ENCODE results near the gene POU6F1. TPM values are rescaled to one million over a fixed set of nuclear protein-coding genes. Genes with fewer than 3 reads are reported as not detected.

Gene POU6F1
- total and polyA plus RNA-seq, 10 of the 15 experiments (the other 5 are each of a cell fraction or from before 2014, with no cell fraction given): 0.26 to 4.2 (median 1.2) TPM

DNA sequence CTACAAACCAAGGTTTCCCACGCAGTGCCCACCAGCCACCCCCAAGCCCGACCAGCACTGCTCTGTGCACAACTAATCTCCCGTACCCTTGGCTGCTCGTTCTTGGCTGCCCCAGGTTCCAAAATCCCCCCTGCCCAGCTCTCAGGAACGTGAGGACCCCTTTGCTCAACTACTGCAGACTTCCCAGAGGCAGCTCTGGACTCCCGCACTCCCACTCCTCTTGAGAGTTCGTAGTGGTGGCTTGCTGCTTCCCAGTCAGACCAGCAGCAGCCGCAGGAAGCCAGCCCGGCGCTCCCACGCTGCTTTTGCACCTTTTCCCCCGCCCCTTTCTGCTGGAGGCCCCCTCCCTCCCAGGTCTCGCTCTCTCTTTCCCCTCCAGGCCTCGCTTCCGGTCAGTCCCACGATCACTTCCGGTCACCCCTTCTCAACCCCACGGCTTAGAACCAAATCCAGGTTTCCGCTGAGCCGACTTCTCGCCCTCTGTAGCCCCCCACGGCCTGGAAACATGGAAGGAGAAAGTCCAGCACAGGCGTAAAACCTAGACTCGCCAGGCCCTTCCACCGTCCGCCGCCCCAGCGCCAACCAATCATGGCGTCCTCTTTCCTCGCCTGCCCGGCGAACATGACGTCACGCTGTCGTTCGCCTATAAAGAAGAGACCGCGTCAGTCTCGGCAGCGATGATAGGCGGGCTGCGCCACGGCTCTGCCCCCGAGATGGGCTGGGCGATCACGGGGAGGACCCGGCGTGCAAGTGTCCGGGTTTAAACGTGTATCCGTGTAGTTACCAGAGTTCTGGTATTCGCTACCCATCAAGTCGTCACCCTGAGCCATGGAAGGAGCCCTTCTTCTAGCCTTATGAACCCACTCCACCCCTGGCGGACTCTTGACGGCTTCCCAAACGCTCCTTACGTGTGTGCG, 45.1 kb downstream of the POU6F1 start, which contains the start of gene TFCP2 (continued):
- TF ChIP-seq, protein P1, sequence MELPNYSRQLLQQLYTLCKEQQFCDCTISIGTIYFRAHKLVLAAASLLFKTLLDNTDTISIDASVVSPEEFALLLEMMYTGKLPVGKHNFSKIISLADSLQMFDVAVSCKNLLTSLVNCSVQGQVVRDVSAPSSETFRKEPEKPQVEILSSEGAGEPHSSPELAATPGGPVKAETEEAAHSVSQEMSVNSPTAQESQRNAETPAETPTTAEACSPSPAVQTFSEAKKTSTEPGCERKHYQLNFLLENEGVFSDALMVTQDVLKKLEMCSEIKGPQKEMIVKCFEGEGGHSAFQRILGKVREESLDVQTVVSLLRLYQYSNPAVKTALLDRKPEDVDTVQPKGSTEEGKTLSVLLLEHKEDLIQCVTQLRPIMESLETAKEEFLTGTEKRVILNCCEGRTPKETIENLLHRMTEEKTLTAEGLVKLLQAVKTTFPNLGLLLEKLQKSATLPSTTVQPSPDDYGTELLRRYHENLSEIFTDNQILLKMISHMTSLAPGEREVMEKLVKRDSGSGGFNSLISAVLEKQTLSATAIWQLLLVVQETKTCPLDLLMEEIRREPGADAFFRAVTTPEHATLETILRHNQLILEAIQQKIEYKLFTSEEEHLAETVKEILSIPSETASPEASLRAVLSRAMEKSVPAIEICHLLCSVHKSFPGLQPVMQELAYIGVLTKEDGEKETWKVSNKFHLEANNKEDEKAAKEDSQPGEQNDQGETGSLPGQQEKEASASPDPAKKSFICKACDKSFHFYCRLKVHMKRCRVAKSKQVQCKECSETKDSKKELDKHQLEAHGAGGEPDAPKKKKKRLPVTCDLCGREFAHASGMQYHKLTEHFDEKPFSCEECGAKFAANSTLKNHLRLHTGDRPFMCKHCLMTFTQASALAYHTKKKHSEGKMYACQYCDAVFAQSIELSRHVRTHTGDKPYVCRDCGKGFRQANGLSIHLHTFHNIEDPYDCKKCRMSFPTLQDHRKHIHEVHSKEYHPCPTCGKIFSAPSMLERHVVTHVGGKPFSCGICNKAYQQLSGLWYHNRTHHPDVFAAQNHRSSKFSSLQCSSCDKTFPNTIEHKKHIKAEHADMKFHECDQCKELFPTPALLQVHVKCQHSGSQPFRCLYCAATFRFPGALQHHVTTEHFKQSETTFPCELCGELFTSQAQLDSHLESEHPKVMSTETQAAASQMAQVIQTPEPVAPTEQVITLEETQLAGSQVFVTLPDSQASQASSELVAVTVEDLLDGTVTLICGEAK (IDR thresholded peaks at IDR 0.05; ENCODE audit: borderline replicate concordance): peak; percentile 96
- no peak for TF ChIP-seq SUZ12 (IDR thresholded peaks at IDR 0.05; ENCODE audit: unreplicated experiment)
- peak; percentile 58 for TF ChIP-seq MTA2 (IDR thresholded peaks at IDR 0.05; ENCODE audit: low read depth)
- peak; percentile 100 for TF ChIP-seq NBN (IDR thresholded peaks at IDR 0.05)
- TF ChIP-seq ETV6 (conservative IDR thresholded peaks at IDR 0.05 in 1 of 2, IDR thresholded peaks at IDR 0.05 in 1 of 2; ENCODE audit: borderline replicate concordance in 1 of 2, low read depth in 1 of 2): peak in 1 of 2 experiments; percentile 33; a peak in 1 of 4 replicates
- TF ChIP-seq IRF4 (IDR thresholded peaks at IDR 0.05; ENCODE audit: low read depth, low read length): peak; percentile 66; the same call in 1 of the 2 replicates
- peak; percentile 94 for TF ChIP-seq GABPA (IDR thresholded peaks at IDR 0.05; ENCODE audit: low read depth)
- TF ChIP-seq, protein P2, sequence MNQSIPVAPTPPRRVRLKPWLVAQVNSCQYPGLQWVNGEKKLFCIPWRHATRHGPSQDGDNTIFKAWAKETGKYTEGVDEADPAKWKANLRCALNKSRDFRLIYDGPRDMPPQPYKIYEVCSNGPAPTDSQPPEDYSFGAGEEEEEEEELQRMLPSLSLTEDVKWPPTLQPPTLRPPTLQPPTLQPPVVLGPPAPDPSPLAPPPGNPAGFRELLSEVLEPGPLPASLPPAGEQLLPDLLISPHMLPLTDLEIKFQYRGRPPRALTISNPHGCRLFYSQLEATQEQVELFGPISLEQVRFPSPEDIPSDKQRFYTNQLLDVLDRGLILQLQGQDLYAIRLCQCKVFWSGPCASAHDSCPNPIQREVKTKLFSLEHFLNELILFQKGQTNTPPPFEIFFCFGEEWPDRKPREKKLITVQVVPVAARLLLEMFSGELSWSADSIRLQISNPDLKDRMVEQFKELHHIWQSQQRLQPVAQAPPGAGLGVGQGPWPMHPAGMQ (IDR thresholded peaks at IDR 0.05; ENCODE audit: borderline replicate concordance): no peak
- TF ChIP-seq SMAD1 (IDR thresholded peaks at IDR 0.05; ENCODE audit: low read depth, partially characterized antibody): peak; percentile 46
- peak; percentile 90 for TF ChIP-seq SMAD5 (IDR thresholded peaks at IDR 0.05; ENCODE audit: low read depth)
- no peak for TF ChIP-seq WRNIP1 (IDR thresholded peaks at IDR 0.05; ENCODE audit: borderline replicate concordance, low read depth, low read length)
- TF ChIP-seq, protein P3, sequence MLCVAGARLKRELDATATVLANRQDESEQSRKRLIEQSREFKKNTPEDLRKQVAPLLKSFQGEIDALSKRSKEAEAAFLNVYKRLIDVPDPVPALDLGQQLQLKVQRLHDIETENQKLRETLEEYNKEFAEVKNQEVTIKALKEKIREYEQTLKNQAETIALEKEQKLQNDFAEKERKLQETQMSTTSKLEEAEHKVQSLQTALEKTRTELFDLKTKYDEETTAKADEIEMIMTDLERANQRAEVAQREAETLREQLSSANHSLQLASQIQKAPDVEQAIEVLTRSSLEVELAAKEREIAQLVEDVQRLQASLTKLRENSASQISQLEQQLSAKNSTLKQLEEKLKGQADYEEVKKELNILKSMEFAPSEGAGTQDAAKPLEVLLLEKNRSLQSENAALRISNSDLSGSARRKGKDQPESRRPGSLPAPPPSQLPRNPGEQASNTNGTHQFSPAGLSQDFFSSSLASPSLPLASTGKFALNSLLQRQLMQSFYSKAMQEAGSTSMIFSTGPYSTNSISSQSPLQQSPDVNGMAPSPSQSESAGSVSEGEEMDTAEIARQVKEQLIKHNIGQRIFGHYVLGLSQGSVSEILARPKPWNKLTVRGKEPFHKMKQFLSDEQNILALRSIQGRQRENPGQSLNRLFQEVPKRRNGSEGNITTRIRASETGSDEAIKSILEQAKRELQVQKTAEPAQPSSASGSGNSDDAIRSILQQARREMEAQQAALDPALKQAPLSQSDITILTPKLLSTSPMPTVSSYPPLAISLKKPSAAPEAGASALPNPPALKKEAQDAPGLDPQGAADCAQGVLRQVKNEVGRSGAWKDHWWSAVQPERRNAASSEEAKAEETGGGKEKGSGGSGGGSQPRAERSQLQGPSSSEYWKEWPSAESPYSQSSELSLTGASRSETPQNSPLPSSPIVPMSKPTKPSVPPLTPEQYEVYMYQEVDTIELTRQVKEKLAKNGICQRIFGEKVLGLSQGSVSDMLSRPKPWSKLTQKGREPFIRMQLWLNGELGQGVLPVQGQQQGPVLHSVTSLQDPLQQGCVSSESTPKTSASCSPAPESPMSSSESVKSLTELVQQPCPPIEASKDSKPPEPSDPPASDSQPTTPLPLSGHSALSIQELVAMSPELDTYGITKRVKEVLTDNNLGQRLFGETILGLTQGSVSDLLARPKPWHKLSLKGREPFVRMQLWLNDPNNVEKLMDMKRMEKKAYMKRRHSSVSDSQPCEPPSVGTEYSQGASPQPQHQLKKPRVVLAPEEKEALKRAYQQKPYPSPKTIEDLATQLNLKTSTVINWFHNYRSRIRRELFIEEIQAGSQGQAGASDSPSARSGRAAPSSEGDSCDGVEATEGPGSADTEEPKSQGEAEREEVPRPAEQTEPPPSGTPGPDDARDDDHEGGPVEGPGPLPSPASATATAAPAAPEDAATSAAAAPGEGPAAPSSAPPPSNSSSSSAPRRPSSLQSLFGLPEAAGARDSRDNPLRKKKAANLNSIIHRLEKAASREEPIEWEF (IDR thresholded peaks at IDR 0.05; ENCODE audit: insufficient replicate concordance, low read depth, low read length): no peak
